ENCODE results near the gene BTBD16. TPM values are rescaled to one million over a fixed set of nuclear protein-coding genes. Genes with fewer than 3 reads are reported as not detected.

Gene BTBD16
- total and polyA plus RNA-seq, 2 of the 4 experiments (the other 2 are of a cell fraction): not detected

- no CpG with 5 or more reads among the region's 2 CpGs for WGBS, 2 experiments (ENCODE audit: extremely low coverage in 2 of 2, insufficient read length in 1 of 2)
- Histone ChIP-seq H3K27me3 (ENCODE audit: control insufficient read depth, insufficient read depth, low read length) (no peaks in the 10 kb centered on the region), H2BK5ac (ENCODE audit: low read depth, low read length, poor library complexity, severe bottlenecking) (no peak overlapping the region), H3K9me3 (ENCODE audit: control insufficient read depth, insufficient read depth, low read length) (no peaks in the 10 kb centered on the region), H2BK15ac (ENCODE audit: low read depth, low read length) (no peak overlapping the region), H3K79me1 (ENCODE audit: low read depth in 1 of 2, low read length in 2 of 2) (no peaks in the 10 kb centered on the region), H3K4me1 (ENCODE audit: control insufficient read depth, insufficient read depth, low read length) (no peaks in the 10 kb centered on the region), H3K18ac (ENCODE audit: low read depth, low read length) (no peak overlapping the region), H4K8ac (ENCODE audit: low read depth in 2 of 2, low read length in 2 of 2) (no peak overlapping the region), H4K20me1 (ENCODE audit: insufficient read depth, low read length) (no peaks in the 10 kb centered on the region), H3K4ac (ENCODE audit: low read depth, low read length) (no peak overlapping the region), H3K4me3 (ENCODE audit: insufficient read depth, low read depth, low read length) (no peak overlapping the region), H3K23ac (ENCODE audit: low read depth, low read length) (no peak overlapping the region), H4K91ac (ENCODE audit: insufficient read depth, low read depth, low read length) (no peak overlapping the region), H2BK20ac (ENCODE audit: low read depth, low read length) (no peak overlapping the region), H2AK9ac (replicated peaks; ENCODE audit: low read depth, low read length, poor library complexity) (no peak overlapping the region), H4K5ac (ENCODE audit: low read depth, low read length) (no peak overlapping the region), H2AFZ (replicated peaks; ENCODE audit: low read length, poor library complexity) (no peak overlapping the region), H3K36me3 (ENCODE audit: control insufficient read depth, insufficient read depth, low read length) (peaks cover 6% of the 10 kb centered on the region; the same call in 1 of the 2 replicates), H3K9ac (ENCODE audit: low read depth, low read length) (no peak overlapping the region), H3K56ac (ENCODE audit: extremely low read depth, insufficient read depth, low read length) (no peak overlapping the region), H2AK5ac (ENCODE audit: low read depth, low read length) (no peak overlapping the region), H3K4me2 (ENCODE audit: low read depth, low read length) (no peak overlapping the region), H3K27ac (ENCODE audit: insufficient read depth, low read length) (no peak overlapping the region), H2BK120ac (ENCODE audit: low read depth, low read length) (no peak overlapping the region), H3K14ac (replicated peaks; ENCODE audit: low read depth, low read length) (no peak overlapping the region), H3K9me1 (ENCODE audit: insufficient read depth, low read length) (no peaks in the 10 kb centered on the region)
- dilution Hi-C loops (cut with HindIII; ENCODE audit: low sequenced_read_pairs, unreplicated experiment) (no loop called here), in situ Hi-C loops (cut with MboI; ENCODE audit: low sequenced_read_pairs) (no loop called here), intact Hi-C loops (cut with micrococcal nuclease) (no loop called here)
- ATAC-seq (ENCODE audit: low read depth): no peak
- CTCF ChIA-PET: interaction anchor here (1.2 kb wide), 1 partner anchor 21 kb away, joined by 3 read pairs; no protein-coding TSS in a partner anchor
- TF ChIP-seq CHD1 (IDR thresholded peaks at IDR 0.05; ENCODE audit: low read depth, low read length) (no peak), NFE2L2 (IDR thresholded peaks at IDR 0.05; ENCODE audit: low read depth, low read length) (no peak), USF2 (IDR thresholded peaks at IDR 0.05; ENCODE audit: low read depth, low read length) (no peak), SMC3 (IDR thresholded peaks at IDR 0.05; ENCODE audit: low read depth, low read length) (no peak), RCOR1 (IDR thresholded peaks at IDR 0.05; ENCODE audit: insufficient replicate concordance, low read length) (no peak), CEBPB (IDR thresholded peaks at IDR 0.05; ENCODE audit: low read depth, low read length) (no peak), FOS (IDR thresholded peaks at IDR 0.05; ENCODE audit: low read depth, low read length) (no peak)
- POLR2A ChIA-PET (ENCODE audit: unreplicated experiment): no interaction called here
- no TSS peak for BruUV-seq (replicated peaks)
- no peak for DNase-seq
These were observed 27.5 kb upstream of the BTBD16 start for GRCh38 chr10:122243550-122243949.

All from IMR-90 (cell line).